Dermis blood vessel endothelial cell (primary cell): Measurements from ENCODE around the gene PLEKHF1. TPM values are rescaled to one million over a fixed set of nuclear protein-coding genes. Genes with fewer than 3 reads are reported as not detected.
"Not testable (repeated sequence)": the region's sequence is repeated elsewhere in the genome, so short reads cannot be mapped to it uniquely, and the experiment has no call there.

ENCODE experiments used
- DNase-seq: peaks from one replicate; pipeline ENCODE4 v3.0.0; 2010
- total RNA-seq: library from RNA; depleted of rRNA; stranded (reverse); fragments of >200 nt; gene quantifications from 2 replicates; pipeline ENCODE4 v1.2.3, GENCODE V29; 2014

The PLEKHF1 gene
- total RNA-seq = 12.3 and 14.2 TPM in 2 replicates

GRCh38 chr19:29665215-29665825 is at the start of gene PLEKHF1:
Gene PLEKHF1 (plus strand): TSS chr19:29665461. CDS start chr19:29673840, 8,379 bp downstream.
- peak; percentile 87 for DNase-seq

GRCh38 chr19:29615891-29616425 is 49.3 kb upstream of the PLEKHF1 start:
- DNase-seq = no peak

- DNase-seq = no peak
These were observed 48.7 kb upstream of the PLEKHF1 start for GRCh38 chr19:29616541-29616940.

GRCh38 chr19:29617366-29618266 is 47.6 kb upstream of the PLEKHF1 start:
- no peak for DNase-seq

- DNase-seq = no peak
These were observed 46.8 kb upstream of the PLEKHF1 start for GRCh38 chr19:29618434-29618833.

- no peak for DNase-seq
These were observed 46.4 kb upstream of the PLEKHF1 start for GRCh38 chr19:29618871-29619270.

GRCh38 chr19:29620931-29621351 is 44.3 kb upstream of the PLEKHF1 start:
- no peak for DNase-seq

- DNase-seq = peak; percentile 13
These were observed 42.8 kb upstream of the PLEKHF1 start for GRCh38 chr19:29622166-29623070.

- no peak for DNase-seq
These were observed 41.4 kb upstream of the PLEKHF1 start for GRCh38 chr19:29623726-29624488.

GRCh38 chr19:29624489-29625185 is 40.6 kb upstream of the PLEKHF1 start:
- no peak for DNase-seq

GRCh38 chr19:29625186-29625651 is 40.0 kb upstream of the PLEKHF1 start:
- no peak for DNase-seq

GRCh38 chr19:29626386-29626785 is 38.9 kb upstream of the PLEKHF1 start:
- no peak for DNase-seq

GRCh38 chr19:29626832-29627231 is 38.4 kb upstream of the PLEKHF1 start:
- DNase-seq = not testable (repeated sequence)

GRCh38 chr19:29628661-29629385 is 36.4 kb upstream of the PLEKHF1 start:
- no peak for DNase-seq

GRCh38 chr19:29629836-29630534 is 35.3 kb upstream of the PLEKHF1 start:
- no peak for DNase-seq

- no peak for DNase-seq
These were observed 34.6 kb upstream of the PLEKHF1 start for GRCh38 chr19:29630655-29631054.

GRCh38 chr19:29631450-29631849 is 33.8 kb upstream of the PLEKHF1 start:
- no peak for DNase-seq

- no peak for DNase-seq
These were observed 31.3 kb upstream of the PLEKHF1 start for GRCh38 chr19:29634002-29634401.

- DNase-seq = no peak
These were observed 30.7 kb upstream of the PLEKHF1 start for GRCh38 chr19:29634423-29635130.
